SK-N-DZ (cell line): ENCODE results near the gene VAT1.
A peak's percentile ranks its signal among the peaks of the same experiment; 100 is the strongest.
"Not testable (repeated sequence)": the region's sequence is repeated elsewhere in the genome, so short reads cannot be mapped to it uniquely, and the experiment has no call there.

ENCODE experiments used
- DNase-seq: peaks from one replicate; pipeline ENCODE4 v3.0.0-alpha.2; 2015; ENCODE audit warnings: low spot score

VAT1 gene

DNA sequence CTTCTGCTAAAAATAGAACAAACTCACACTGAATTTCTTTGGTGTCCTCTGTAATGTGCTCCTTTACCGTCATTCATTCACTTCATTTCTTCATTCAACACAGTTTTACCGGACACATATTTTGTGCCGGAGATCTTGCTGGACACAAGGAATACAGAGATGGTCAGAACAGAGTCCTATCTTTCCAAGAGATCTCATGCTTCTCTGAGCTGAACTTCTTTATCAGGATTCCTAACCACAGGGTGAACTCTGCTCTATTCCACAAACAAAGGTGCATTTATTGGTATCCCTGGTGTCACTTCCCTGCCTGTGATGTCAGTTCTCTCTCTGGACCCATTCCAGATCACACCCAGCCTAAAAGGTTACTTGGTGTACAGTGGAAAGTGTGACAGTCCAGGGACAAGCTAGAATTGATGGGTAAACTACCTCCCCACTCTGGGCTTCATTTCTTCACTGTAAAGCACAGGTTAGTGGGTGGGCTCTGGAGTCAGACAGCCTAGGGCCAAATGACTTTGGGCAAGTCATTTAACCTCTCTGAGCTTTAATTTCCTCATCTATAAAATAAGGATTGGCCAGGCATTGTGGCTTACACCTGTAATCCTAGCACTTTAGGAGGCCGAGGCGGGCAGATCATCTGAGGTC, 11.4 kb downstream of the VAT1 start:
- no peak for DNase-seq

DNA sequence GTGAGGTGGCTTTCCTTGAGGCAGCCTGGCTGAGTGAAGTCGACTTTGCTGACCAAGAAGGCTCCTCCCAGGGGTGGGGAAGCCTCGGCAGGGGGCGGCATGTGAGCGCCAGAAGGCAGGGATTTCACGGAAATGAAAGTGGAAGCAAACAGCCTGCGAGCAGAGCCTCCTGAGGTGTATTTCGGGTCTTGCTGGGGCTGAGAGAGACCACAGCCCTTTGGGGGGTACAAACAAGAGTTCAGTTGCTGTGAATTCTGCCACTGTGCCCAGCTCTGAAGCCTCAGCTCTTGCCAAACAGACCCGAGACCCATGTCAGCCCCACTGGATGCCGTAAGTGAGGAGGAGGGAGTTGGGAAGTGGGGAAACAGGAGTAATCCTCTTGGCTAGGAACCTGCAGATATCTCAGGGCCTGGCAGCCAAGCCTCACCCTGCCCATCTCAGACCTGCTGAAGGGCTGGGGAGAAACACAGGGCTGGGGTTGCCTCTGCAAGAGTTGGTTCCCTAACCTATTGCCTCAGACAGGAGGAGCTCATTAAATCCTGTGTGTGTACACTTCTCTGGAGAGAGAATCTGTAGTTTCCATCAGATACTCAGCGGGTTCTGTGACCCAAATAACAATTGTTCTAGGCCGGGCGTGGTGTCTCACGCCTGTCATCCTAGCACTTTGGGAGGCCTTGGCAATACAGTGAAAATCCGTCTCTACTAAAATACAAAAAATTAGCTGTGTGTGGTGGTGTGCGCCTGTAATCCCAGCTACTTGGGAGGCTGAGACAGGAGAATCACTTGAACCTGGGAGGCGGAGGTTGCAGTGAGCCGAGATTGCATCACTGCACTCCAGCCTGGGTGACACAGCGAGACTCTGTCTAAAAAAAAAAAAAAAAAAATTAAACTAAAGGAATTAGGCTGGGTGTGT, 15.3 kb downstream of the VAT1 start, which contains the start of gene IFI35:
Gene IFI35, plus strand, starts transcription at position 146 of the 913 bp plus-strand sequence. Its CDS starts 164 bp downstream, at position 310.
- DNase-seq: no peak

GRCh38 chr17:43003542-43004172, 18.5 kb downstream of the VAT1 start:
- DNase-seq: no peak

GRCh38 chr17:43000894-43001293, 21.3 kb downstream of the VAT1 start:
- not testable (repeated sequence) for DNase-seq

DNA sequence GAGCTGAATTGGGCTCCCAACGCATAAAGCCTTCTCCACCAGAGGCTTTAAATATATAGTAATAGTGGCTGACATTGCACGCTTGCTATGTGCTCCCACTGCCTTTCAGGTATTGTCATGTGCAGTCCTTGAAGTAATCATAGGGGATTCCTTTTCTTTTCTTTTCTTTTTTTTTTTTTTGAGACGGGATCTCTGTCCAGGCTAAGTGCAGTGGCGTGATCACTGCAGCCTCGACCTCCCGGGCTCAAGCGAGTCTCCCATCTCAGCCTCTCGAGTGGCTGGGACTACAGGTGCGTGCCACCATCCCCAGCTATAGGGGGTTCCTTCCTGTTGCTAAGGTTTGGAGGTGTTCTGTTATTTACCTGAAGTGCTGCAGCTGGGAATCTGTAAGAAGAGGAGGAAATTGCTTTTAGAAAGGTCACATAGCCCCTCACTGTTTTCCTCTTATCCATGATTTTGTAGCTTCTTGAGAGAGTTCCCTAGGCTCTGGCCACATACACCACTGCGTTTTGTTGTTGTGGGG, 23.1 kb downstream of the VAT1 start:
- no peak for DNase-seq

- peak; percentile 100 for DNase-seq
Measured at GRCh38 chr17:42997984-42998938, 23.9 kb downstream of the VAT1 start, which contains the start of gene RPL27. TSS of gene RPL27 (plus strand) at chr17:42998419. CDS start at chr17:42998751, 332 bp downstream.

GRCh38 chr17:42997390-42997983, 24.7 kb downstream of the VAT1 start:
- DNase-seq: no peak

DNA sequence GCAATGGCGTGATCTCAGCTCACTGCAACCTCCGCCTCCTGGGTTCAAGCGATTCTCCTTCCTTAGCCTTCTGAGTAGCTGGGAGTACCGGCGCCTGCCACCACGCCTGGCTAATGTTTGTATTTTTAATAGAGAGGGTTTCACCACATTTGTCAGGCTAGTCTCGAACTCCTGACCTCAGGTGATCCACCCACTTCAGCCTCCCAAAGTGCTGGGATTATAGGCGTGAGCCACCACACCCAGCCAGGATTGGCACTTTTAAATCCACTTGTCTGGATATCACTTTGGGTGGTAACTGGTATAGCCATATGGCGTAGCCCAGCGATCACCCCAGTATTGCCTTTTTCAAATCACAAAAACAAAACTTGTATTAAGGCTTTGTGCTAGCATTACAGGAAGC, 28.3 kb downstream of the VAT1 start:
- DNase-seq: not testable (repeated sequence)

DNA sequence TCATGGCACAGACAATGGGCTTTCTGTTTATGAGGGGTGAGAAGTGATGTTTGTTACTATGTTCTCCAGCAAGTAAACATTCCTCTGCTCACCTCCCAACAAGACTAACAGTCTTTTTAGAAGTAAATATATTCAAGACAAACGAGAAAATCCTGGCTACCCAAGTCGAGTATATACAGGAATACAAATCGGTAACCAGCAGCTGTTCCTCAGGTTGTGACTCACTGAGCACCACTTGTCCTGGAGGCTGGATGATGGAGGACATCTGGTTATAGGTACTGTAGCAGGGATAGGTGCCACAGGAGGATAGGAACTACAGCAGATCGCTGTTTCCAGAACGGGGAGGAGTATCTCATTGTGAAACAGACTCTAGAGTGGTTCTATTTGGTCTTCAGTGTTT, 29.3 kb downstream of the VAT1 start:
- no peak for DNase-seq

DNA sequence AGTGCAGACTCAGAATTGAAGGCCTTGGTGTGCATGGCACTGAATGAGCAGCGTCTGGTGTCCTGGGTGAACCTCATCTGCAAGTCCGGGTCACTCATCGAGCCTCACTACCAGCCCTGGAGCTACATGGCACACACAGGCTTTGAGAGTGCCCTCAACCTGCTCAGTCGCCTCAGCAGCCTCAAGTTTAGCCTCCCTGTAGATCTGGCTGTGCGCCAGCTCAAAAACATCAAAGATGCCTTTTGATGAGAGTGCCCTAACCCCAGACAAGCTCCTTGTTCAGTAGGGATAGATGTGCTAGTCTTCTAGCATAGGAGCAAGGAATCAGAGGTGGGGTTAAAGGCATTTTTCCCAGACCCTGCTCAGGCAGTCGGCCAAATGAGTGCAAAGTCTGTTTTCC, 30.7 kb downstream of the VAT1 start:
- no peak for DNase-seq

GRCh38 chr17:42989726-42990652, 32.2 kb downstream of the VAT1 start:
- DNase-seq: no peak

GRCh38 chr17:42989141-42989540, 33.0 kb downstream of the VAT1 start:
- DNase-seq: no peak

GRCh38 chr17:42985225-42985624, 37.0 kb downstream of the VAT1 start:
- no peak for DNase-seq

DNA sequence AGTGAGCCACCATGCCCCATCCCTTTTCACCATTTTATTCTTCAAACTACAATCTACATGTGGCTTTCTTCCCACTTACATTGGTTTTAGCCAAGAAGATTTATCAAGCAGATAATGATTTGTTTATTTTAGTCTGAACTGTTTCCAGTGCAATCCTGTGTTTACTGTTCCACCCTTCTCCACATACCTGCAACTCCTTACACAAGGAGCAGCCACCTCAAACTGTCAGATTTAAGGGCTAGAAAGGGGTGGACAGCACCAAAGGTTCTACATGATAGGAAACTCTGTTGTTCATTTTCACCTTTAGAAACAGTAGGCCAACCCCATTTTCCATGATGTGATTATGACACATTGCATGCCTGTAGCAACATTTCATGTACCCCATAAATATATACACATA, 39.9 kb downstream of the VAT1 start:
- DNase-seq: no peak

DNA sequence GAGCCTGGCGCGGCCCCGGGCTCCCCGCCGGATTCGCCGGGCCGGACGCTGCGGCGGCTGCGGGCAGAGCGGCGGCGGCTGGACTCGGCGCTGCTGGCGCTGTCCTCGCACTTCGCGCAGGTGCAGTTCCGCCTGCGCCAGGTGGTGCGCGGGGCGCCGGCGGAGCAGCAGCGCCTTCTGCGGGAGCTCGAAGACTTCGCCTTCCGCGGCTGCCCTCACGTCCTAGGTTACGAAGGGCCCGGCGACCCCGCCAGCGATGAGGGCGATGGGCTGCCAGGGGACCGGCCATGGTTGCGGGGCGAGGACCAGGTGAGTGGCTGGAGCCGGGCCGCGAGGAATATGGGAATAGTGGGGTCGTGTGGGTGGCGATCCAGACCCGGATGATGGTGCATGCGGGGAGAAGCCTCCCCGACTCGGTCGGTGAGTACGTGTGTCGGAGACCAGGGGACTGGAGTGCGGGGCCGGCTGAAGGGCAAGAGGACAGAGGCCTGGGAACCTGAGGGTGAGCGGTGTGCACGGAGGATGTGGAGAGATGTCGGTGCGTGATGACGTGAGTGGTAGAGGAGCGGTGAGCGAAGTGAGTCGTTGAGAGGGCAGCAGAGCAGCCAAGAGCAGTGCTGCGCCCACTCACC, 41.3 kb downstream of the VAT1 start:
- peak; percentile 61 for DNase-seq

DNA sequence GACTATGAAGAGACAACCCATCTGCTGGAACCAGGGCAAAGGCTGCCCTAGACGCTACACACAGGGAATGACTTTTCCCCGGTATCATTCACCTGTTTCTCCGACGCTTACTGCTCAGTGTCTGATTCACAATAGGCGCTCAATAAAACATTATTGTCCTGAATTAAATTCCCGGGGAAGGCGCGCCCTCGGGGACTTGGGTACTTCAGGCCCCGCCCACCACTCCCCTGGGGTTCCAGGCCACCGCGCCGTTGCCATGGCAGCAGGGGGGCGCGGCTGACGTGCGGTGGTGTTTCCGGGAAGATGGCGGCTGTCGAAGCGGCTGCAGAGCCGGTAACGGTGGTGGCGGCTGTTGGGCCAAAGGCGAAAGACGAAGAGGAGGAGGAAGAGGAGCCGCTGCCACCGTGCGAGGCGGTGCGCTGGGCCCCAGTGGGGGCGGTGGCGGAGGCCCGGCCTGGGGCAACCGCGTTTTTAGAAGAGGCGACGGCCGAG, 41.9 kb downstream of the VAT1 start, which contains the start of gene RUNDC1:
Gene RUNDC1, plus strand, starts transcription at position 292 of the 492 bp plus-strand sequence. Its CDS starts 12 bp downstream, at position 304.
- DNase-seq: peak; percentile 89

DNA sequence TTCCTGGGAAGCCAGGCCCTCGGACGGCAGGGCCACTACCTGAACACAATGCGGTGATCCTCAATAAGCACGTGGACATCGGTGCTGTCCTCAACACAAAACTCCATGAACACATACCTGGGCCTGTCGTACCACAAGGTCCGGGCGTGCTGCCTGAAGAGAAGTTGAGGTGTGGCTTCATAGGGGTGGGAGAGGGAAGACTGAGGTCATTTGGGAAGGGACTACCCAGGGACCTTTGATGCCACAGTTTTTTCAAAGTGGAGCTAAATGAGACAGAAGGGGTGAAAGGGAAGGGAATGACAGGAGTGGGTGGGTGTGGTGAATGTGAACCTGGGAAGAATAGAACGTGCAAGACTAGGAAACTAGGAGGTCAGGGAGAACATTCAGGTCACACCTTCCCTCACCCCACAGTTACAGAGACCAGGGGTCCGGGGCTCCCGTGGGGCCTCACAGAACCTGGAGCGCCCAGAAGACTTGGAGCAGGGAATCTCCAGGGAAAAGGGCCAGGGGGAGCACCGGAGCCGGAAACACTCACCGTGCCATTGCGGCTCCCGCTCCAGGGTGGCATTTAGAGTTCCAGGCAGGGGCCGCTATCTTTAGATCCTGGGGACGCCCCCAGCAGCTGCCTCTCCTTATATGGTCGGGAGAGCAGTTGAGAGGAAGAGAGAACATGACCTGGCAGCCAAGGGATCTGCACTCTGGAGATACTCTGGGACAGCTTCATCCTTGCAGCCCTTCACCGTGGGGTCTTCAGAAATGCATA, 42.5 kb downstream of the VAT1 start, which contains the start of gene PTGES3L:
Gene PTGES3L, minus strand, starts transcription at position 570 of the 763 bp plus-strand sequence. Its CDS starts 27 bp downstream, at position 543.
- peak; percentile 94 for DNase-seq
